CD14-positive monocyte (primary cell): Measurements from ENCODE around the gene MED6. TPM values are rescaled to one million over a fixed set of nuclear protein-coding genes. Genes with fewer than 3 reads are reported as not detected.
A peak's percentile ranks its signal among the peaks of the same experiment; 100 is the strongest.

Experiments
- DNase-seq, 3 donors: peaks; one replicate each; pipeline ENCODE4 v3.0.0-alpha.2; 2011 to 2022
- H2AFZ ChIP-seq: 2 replicates; pipeline ENCODE4 v1.6.0; 2012; ENCODE audit warnings: mild to moderate bottlenecking, low read depth, low read length, inconsistent platforms; ENCODE audit not compliant: insufficient read depth, poor library complexity, severe bottlenecking
- H3K27ac ChIP-seq, 2 donors: 1 replicate in 1 of 2; 2 replicates in 1 of 2; pipeline ENCODE4 v1.5.1; 2012 to 2013; ENCODE audit warnings: low read length in 2 of 2, control low read depth in 1 of 2, inconsistent platforms in 1 of 2, low read depth in 1 of 2, mild to moderate bottlenecking in 1 of 2
- H3K27me3 ChIP-seq, 2 donors: one replicate each; pipeline versions ENCODE4 v1.6.0 to v1.6.1; 2011 to 2013; ENCODE audit warnings: low read length in 2 of 2; ENCODE audit not compliant: control insufficient read depth in 2 of 2, insufficient read depth in 2 of 2
- H3K36me3 ChIP-seq, 2 donors: replicated peaks in 1 of 2; 1 replicate in 1 of 2; 2 replicates in 1 of 2; pipeline versions ENCODE4 v1.5.1 to v1.6.1; 2012 to 2013; ENCODE audit warnings: low read length in 2 of 2, control low read depth in 1 of 2, inconsistent platforms in 1 of 2, mild to moderate bottlenecking in 1 of 2; ENCODE audit not compliant: insufficient read depth in 2 of 2, control insufficient read depth in 1 of 2
- H3K4me1 ChIP-seq, 2 donors: 1 replicate in 1 of 2; 2 replicates in 1 of 2; pipeline versions ENCODE4 v1.5.1 to v1.6.1; 2012 to 2013; ENCODE audit warnings: low read length in 2 of 2, control low read depth in 1 of 2, inconsistent platforms in 1 of 2, mild to moderate bottlenecking in 1 of 2, moderate library complexity in 1 of 2; ENCODE audit not compliant: insufficient read depth in 2 of 2, control insufficient read depth in 1 of 2
- H3K4me2 ChIP-seq: replicated peaks from 2 replicates; pipeline ENCODE3; 2012; ENCODE audit warnings: low read length, moderate library complexity, mild to moderate bottlenecking; ENCODE audit not compliant: poor library complexity, severe bottlenecking; ENCODE audit errors: extremely low read depth
- H3K4me3 ChIP-seq, 3 experiments: fragments of 200-600 bp in 1 of 3; sonication (generic) in 1 of 3; replicated peaks in 1 of 3; 1 replicate in 2 of 3; 2 replicates in 1 of 3; pipeline ENCODE4 v1.5.1; 2011 to 2013; ENCODE audit warnings: low read length in 3 of 3, mild to moderate bottlenecking in 3 of 3, control low read depth in 2 of 3, low read depth in 2 of 3, inconsistent platforms in 1 of 3, moderate library complexity in 1 of 3
- H3K79me2 ChIP-seq: 2 replicates; pipeline ENCODE4 v1.6.0; 2012; ENCODE audit warnings: mild to moderate bottlenecking, control low read depth, inconsistent platforms, low read length, moderate library complexity; ENCODE audit not compliant: insufficient read depth
- H3K9ac ChIP-seq: 2 replicates; pipeline ENCODE4 v1.6.0; 2017; ENCODE audit warnings: low read length, mild to moderate bottlenecking; ENCODE audit not compliant: insufficient read depth, poor library complexity, severe bottlenecking
- H3K9me3 ChIP-seq, 2 donors: replicated peaks in 1 of 2; 1 replicate in 1 of 2; 2 replicates in 1 of 2; pipeline versions ENCODE4 v1.5.1 to v1.6.1; 2012 to 2013; ENCODE audit warnings: low read length in 2 of 2, control low read depth in 1 of 2; ENCODE audit not compliant: control insufficient read depth in 1 of 2, insufficient read depth in 1 of 2
- H4K20me1 ChIP-seq: 2 replicates; pipeline ENCODE4 v1.6.0; 2012; ENCODE audit warnings: mild to moderate bottlenecking, low read length, control low read depth, moderate library complexity; ENCODE audit not compliant: insufficient read depth
- H3K27ac Mint-ChIP-seq, 7 donors: one replicate each; pipeline ENCODE4 v1.8.0; 2020; ENCODE audit warnings: mild to moderate bottlenecking in 7 of 7, mixed read lengths in 7 of 7, moderate library complexity in 6 of 7, inconsistent platforms in 2 of 7
- H3K27me3 Mint-ChIP-seq, 3 donors: one replicate each; pipeline ENCODE4 v1.8.0; 2021 to 2022; ENCODE audit warnings: low read depth in 3 of 3, mild to moderate bottlenecking in 3 of 3, mixed read lengths in 3 of 3, moderate library complexity in 3 of 3, inconsistent platforms in 1 of 3
- H3K36me3 Mint-ChIP-seq, 2 donors: one replicate each; pipeline ENCODE4 v1.8.0; 2020; ENCODE audit warnings: mixed read lengths in 2 of 2, inconsistent platforms in 1 of 2, mild to moderate bottlenecking in 1 of 2
- H3K4me1 Mint-ChIP-seq: one replicate; pipeline ENCODE4 v1.8.0; 2020; ENCODE audit warnings: mild to moderate bottlenecking, mixed read lengths
- H3K4me3 Mint-ChIP-seq, 2 donors: one replicate each; pipeline ENCODE4 v1.8.0; 2020; ENCODE audit warnings: mild to moderate bottlenecking in 2 of 2, mixed read lengths in 2 of 2, moderate library complexity in 1 of 2
- H3K9me3 Mint-ChIP-seq, 7 donors: one replicate each; pipeline ENCODE4 v1.8.0; 2020 to 2022; ENCODE audit warnings: mixed read lengths in 7 of 7, mild to moderate bottlenecking in 6 of 7, moderate library complexity in 6 of 7, inconsistent platforms in 2 of 7
- WGBS: methylation state at CpG from one replicate; pipeline ENCODE4 v1.1.5; 2013; ENCODE audit warnings: missing lambda C conversion rate; ENCODE audit not compliant: insufficient coverage; 5-methylcytosine and 5-hydroxymethylcytosine counted together
- intact Hi-C, 2 donors: fragments of 100-400 bp; cut with micrococcal nuclease; formaldehyde crosslinking; loops; one replicate each; pipeline versions ENCODE4 v1.15.0 to v1.15.1; 2023
- polyA plus RNA-seq, 3 donors: library from polyadenylated mRNA; depleted of rRNA in 1 of 3; unstranded in 2 of 3; stranded (reverse) in 1 of 3; fragments of 300-500 nt in 2 of 3; fragments of >200 nt in 1 of 3; fragmentation: Illumina TruSeq in 2 of 3; gene quantifications; 1 replicate in 2 of 3; 2 replicates in 1 of 3; pipeline ENCODE4 v1.2.3, GENCODE V29; 2012 to 2021
- TF ChIP-seq, protein P1 (sequence below): fragments of 200-600 bp; IDR thresholded peaks from one replicate; pipeline ENCODE4 v1.8.0; 2022; ENCODE audit warnings: antibody characterized with exemption, mild to moderate bottlenecking

Gene MED6
- polyA plus RNA-seq, 3 donors = 11.9 to 22.3 (median 19.4) TPM

DNA sequence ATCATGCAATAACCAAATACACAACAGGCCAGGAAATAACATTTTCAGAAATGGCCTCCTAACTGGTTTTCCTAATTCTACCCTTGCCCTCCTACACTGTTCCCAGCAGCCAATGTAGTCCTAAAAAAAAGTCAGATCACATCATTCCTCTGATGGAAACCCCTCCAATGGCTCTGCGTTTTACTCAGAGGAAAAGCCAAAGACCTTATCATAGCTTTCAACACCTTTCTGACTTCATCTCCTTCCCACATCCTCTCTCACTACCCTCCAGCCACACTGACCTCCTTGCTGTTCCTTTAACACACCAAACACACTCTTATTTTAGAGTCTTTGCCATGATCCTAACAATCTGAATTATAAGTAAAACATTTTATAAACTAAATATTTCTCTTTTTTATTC lies 1.1 kb downstream of the MED6 start:
- 56% methylated on average over 1 of the region's 1 CpG for WGBS
- TF ChIP-seq, protein P1, sequence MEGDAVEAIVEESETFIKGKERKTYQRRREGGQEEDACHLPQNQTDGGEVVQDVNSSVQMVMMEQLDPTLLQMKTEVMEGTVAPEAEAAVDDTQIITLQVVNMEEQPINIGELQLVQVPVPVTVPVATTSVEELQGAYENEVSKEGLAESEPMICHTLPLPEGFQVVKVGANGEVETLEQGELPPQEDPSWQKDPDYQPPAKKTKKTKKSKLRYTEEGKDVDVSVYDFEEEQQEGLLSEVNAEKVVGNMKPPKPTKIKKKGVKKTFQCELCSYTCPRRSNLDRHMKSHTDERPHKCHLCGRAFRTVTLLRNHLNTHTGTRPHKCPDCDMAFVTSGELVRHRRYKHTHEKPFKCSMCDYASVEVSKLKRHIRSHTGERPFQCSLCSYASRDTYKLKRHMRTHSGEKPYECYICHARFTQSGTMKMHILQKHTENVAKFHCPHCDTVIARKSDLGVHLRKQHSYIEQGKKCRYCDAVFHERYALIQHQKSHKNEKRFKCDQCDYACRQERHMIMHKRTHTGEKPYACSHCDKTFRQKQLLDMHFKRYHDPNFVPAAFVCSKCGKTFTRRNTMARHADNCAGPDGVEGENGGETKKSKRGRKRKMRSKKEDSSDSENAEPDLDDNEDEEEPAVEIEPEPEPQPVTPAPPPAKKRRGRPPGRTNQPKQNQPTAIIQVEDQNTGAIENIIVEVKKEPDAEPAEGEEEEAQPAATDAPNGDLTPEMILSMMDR = no peak
- H3K9me3 Mint-ChIP-seq = peaks cover 0 to 3% (median 0%) of the 10 kb centered on the region in 7 donors
- Histone ChIP-seq H3K79me2 (peaks cover 49% of the 10 kb centered on the region), H3K4me1 (peaks cover 15 to 23% of the 10 kb centered on the region in 2 donors), H3K27ac (no peak overlapping the region), H2AFZ (no peak overlapping the region), H3K36me3 (peaks cover 28 to 29% of the 10 kb centered on the region in 2 donors), H3K4me2 (peak overlapping the region; percentile 4), H3K4me3 (peak overlapping the region in 1 of 3 experiments; percentile 95), H4K20me1 (peaks cover 23% of the 10 kb centered on the region), H3K27me3 (peaks cover 4 to 6% of the 10 kb centered on the region in 2 donors), H3K9me3 (no peaks in the 10 kb centered on the region), H3K9ac (no peak overlapping the region)
- H3K27ac Mint-ChIP-seq = peak overlapping the region in 1 of 7 donors; percentile 43
- intact Hi-C loops = loop anchor here in 1 of 2 donors (10.0 kb wide), 1 partner anchor 245 kb away; the partner anchor contains the start of gene COX16
- peaks cover 20% of the 10 kb centered on the region for H3K4me1 Mint-ChIP-seq
- peaks cover 27 to 31% of the 10 kb centered on the region in 2 donors for H3K36me3 Mint-ChIP-seq
- H3K27me3 Mint-ChIP-seq = peaks cover 0 to 11% (median 4%) of the 10 kb centered on the region in 3 donors
- no peak for DNase-seq
- H3K4me3 Mint-ChIP-seq = no peak overlapping the region

DNA sequence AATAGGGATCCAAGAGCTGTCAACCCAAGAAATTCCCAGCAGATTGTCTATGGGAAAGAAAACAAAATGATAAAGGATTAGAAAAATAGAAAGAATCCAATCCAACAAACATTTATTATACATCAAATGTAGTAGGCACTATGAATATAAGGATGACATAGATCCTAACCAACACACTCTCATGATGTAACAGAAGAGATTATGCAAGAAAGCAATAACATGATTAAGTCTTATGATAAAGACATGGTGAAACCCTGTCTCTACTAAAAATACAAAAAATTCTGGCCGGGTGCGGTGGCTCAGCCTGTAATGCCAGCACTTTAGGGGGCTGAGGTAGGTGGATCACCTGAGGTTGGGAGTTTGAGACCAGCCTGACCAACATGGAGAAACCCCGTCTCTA lies 2.7 kb downstream of the MED6 start:
- H3K36me3 ChIP-seq = peaks cover 44 to 45% of the 10 kb centered on the region in 2 donors
- Mint-ChIP-seq H3K4me1 (peaks cover 20% of the 10 kb centered on the region), H3K27me3 (peaks cover 0 to 7% (median 2%) of the 10 kb centered on the region in 3 donors), H3K27ac (peak overlapping the region in 1 of 7 donors; percentile 52), H3K4me3 (no peak overlapping the region), H3K36me3 (peaks cover 39 to 43% of the 10 kb centered on the region in 2 donors), H3K9me3 (peaks cover 0 to 3% (median 0%) of the 10 kb centered on the region in 7 donors)
- peaks cover 49% of the 10 kb centered on the region for H3K79me2 ChIP-seq
- no peak for DNase-seq
- no peak overlapping the region for H2AFZ ChIP-seq
- H3K9ac ChIP-seq = no peak overlapping the region
- H3K9me3 ChIP-seq = no peaks in the 10 kb centered on the region
- H3K4me3 ChIP-seq = no peak overlapping the region
- H3K27ac ChIP-seq = no peak overlapping the region
- TF ChIP-seq, protein P1 = no peak
- intact Hi-C loops = loop anchor here in 1 of 2 donors (10.0 kb wide), 1 partner anchor 243 kb away; the partner anchor contains the start of gene COX16
- H3K27me3 ChIP-seq = peaks cover 0 to 2% of the 10 kb centered on the region in 2 donors
- H3K4me2 ChIP-seq = no peak overlapping the region
- peaks cover 15 to 23% of the 10 kb centered on the region in 2 donors for H3K4me1 ChIP-seq
- WGBS = 67% methylated on average over 1 of the region's 3 CpGs
- H4K20me1 ChIP-seq = peaks cover 23% of the 10 kb centered on the region
